ENCODE data around the gene NCKAP5L. TPM values are rescaled to one million over a fixed set of nuclear protein-coding genes. Genes with fewer than 3 reads are reported as not detected.
A peak's percentile ranks its signal among the peaks of the same experiment; 100 is the strongest.

NCKAP5L gene
- total and polyA plus RNA-seq, 2 of the 8 experiments (the other 6 are each of a cell fraction or from before 2014, with no cell fraction given), result 9.4 to 27.9 TPM

DNA sequence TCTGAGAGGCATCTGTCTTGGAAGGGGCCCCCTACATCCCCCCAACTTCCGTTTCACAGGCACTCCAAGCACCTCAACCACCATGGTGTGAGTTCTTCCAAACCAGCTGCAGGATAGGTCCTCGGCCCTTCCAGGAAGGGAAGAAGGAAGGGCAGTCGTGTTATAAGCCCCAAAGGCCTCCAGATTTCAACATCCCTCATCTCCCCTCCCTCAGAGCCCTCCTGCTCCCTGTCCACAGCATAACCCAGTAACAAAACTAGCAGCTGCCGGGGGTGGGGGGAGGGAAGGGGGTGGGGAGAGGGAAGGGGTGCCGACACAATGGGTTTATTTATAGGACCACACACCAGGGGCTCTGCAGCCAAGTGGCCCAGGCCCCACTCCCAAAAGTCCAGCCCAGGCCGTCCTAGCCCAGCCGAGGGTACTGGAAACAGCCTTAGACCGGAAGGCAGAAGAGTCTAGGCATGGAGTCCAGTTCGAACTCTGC lies 18.3 kb downstream of the NCKAP5L start:
- H3K4me3 ChIP-seq (ENCODE audit: extremely low read depth in 1 of 4, insufficient read depth in 2 of 4, low read depth in 3 of 4, low read length in 4 of 4), result peak overlapping the region in 1 of 4 experiments; percentile 22; a peak in 3 of 8 replicates
- H3K4me1 ChIP-seq (replicated peaks in 1 of 4; ENCODE audit: control insufficient read depth in 3 of 4, insufficient read depth in 4 of 4, low read length in 3 of 4), result peaks cover 16 to 35% (median 22%) of the 10 kb centered on the region in 4 experiments
- no peak overlapping the region for H3K14ac ChIP-seq (ENCODE audit: insufficient read length)
- H3K56ac ChIP-seq (replicated peaks; ENCODE audit: insufficient read length, low read depth, low read length), result no peak overlapping the region
- no peak overlapping the region for H2BK120ac ChIP-seq (replicated peaks; ENCODE audit: low read depth, low read length)
- no peak for FAIRE-seq
- no peaks in the 10 kb centered on the region for H3K27me3 ChIP-seq (replicated peaks in 1 of 4; ENCODE audit: control insufficient read depth in 3 of 4, extremely low read depth in 1 of 4, insufficient read depth in 3 of 4, low read length in 3 of 4)
- peaks cover 0 to 8% (median 1%) of the 10 kb centered on the region in 4 experiments; a peak in 4 of 8 replicates for H3K36me3 ChIP-seq (ENCODE audit: control insufficient read depth in 2 of 4, insufficient read depth in 4 of 4, low read length in 3 of 4)
- no peak overlapping the region for H3K9ac ChIP-seq (replicated peaks in 1 of 4; ENCODE audit: extremely low read depth in 1 of 4, low read depth in 3 of 4, low read length in 3 of 4)
- no peaks in the 10 kb centered on the region; the same call in 1 of the 2 replicates for H3K23me2 ChIP-seq (ENCODE audit: low read depth, low read length)
- H2BK20ac ChIP-seq (ENCODE audit: low read length), result 0 out of 2 replicates have a peak overlapping the region, but pooled peaks have one; percentile 43
- H3K79me2 ChIP-seq (ENCODE audit: control insufficient read depth in 1 of 2, insufficient read depth in 2 of 2, low read length in 2 of 2), result peaks cover 0 to 15% of the 10 kb centered on the region in 2 experiments; a peak in 1 of 4 replicates
- no peak overlapping the region for H2AFZ ChIP-seq (ENCODE audit: low read length)
- H3K79me1 ChIP-seq (ENCODE audit: low read depth, low read length), result peaks cover 7% of the 10 kb centered on the region; the same call in 1 of the 2 replicates
- no peak overlapping the region for H3K23ac ChIP-seq (ENCODE audit: insufficient read length)
- H3K18ac ChIP-seq (ENCODE audit: extremely low read depth, low read length), result peak overlapping the region; percentile 71; the same call in 1 of the 2 replicates
- ChIA-PET CTCF (ENCODE audit: partially characterized antibody) (interaction anchor here (0.9 to 6.4 kb wide), 12 partner anchors 10 to 153 kb away, joined by 3 to 44 read pairs (median 6); no protein-coding TSS in a partner anchor), POLR2A (ENCODE audit: partially characterized antibody) (interaction anchor here (0.7 to 4.7 kb wide), 10 partner anchors 9 to 69 kb away, joined by 3 to 59 read pairs (median 5); partner anchors contain the start of genes NCKAP5L and TMBIM6)
- peak overlapping the region; percentile 62; the same call in 1 of the 2 replicates for H3K27ac ChIP-seq (ENCODE audit: low read depth, low read length)
- H2AK5ac ChIP-seq (ENCODE audit: low read depth, low read length), result no peak overlapping the region
- peak overlapping the region; percentile 77 for H2BK12ac ChIP-seq (ENCODE audit: low read depth, low read length)
- no peak overlapping the region for H4K8ac ChIP-seq (ENCODE audit: extremely low read depth, insufficient read depth, low read length)
- H3K9me3 ChIP-seq (ENCODE audit: insufficient read depth in 2 of 2, low read depth in 1 of 2, low read length in 1 of 2), result no peaks in the 10 kb centered on the region
- peak overlapping the region; percentile 74; the same call in 1 of the 2 replicates for H2BK15ac ChIP-seq (ENCODE audit: low read length)
- no peak for DNase-seq (ENCODE audit: low read depth in 1 of 2, low spot score in 2 of 2)
- H4K5ac ChIP-seq (ENCODE audit: insufficient read length, low read depth, low read length), result peak overlapping the region; percentile 55
- peak overlapping the region; percentile 86; the same call in 1 of the 2 replicates for H2BK5ac ChIP-seq (ENCODE audit: low read depth, low read length)
- H4K20me1 ChIP-seq (replicated peaks in 1 of 2; ENCODE audit: control insufficient read depth in 1 of 2, insufficient read depth in 2 of 2, low read length in 2 of 2), result peaks cover 0 to 8% of the 10 kb centered on the region in 2 experiments
- H3K4me2 ChIP-seq (ENCODE audit: insufficient read depth in 1 of 2, low read depth in 2 of 2, low read length in 2 of 2), result peak overlapping the region; percentile 45 to 55; a peak in 3 of 4 replicates
- peak overlapping the region; percentile 81 for H4K91ac ChIP-seq (replicated peaks; ENCODE audit: insufficient read length, low read length)
- WGBS, 2 experiments (ENCODE audit: extremely low coverage in 1 of 2, insufficient coverage in 1 of 2, insufficient read length in 1 of 2, insufficient replicate concordance in 2 of 2, low coverage in 1 of 2, low lambda C conversion rate in 2 of 2, missing lambda C conversion rate in 1 of 2), result 71% methylated on average over 4 of the region's 9 CpGs; no CpG with 5 or more reads in 1 of the 2 experiments
- H3K4ac ChIP-seq (replicated peaks; ENCODE audit: insufficient read length, low read depth, low read length), result no peak overlapping the region

Data from H1 (cell line).